ENCODE data around the gene FCN1.
A peak's percentile ranks its signal among the peaks of the same experiment; 100 is the strongest.

The FCN1 gene

GRCh38 chr9:134944351-134944802 lies 26.7 kb upstream of the FCN1 start:
- peak; percentile 44 for DNase-seq (ENCODE audit: low spot score)
- H2BK5ac ChIP-seq (ENCODE audit: low read length) = peak overlapping the region; percentile 96

GRCh38 chr9:134943836-134944235 lies 26.1 kb upstream of the FCN1 start:
- H3K9ac ChIP-seq (ENCODE audit: low read depth, low read length, poor library complexity) = peak overlapping the region; percentile 66
- no CpG with 5 or more reads among the region's 15 CpGs for WGBS, 2 donors (ENCODE audit: extremely low coverage in 2 of 2, insufficient read length in 2 of 2, insufficient replicate concordance in 1 of 2)
- no peaks in the 10 kb centered on the region for H3K9me3 ChIP-seq (replicated peaks in 1 of 2; ENCODE audit: control insufficient read depth in 2 of 2, insufficient read depth in 1 of 2, low read depth in 1 of 2, low read length in 2 of 2)
- H4K91ac ChIP-seq (ENCODE audit: low read depth, low read length, poor library complexity) = peak overlapping the region; percentile 98
- peak overlapping the region; percentile 98 for H3K18ac ChIP-seq (ENCODE audit: low read length)
- H3K27me3 ChIP-seq (ENCODE audit: control insufficient read depth in 3 of 3, insufficient read depth in 3 of 3, low read depth in 1 of 3, low read length in 3 of 3) = peaks cover 0 to 8% (median 0%) of the 10 kb centered on the region in 3 experiments
- peak overlapping the region; percentile 99 for H2BK12ac ChIP-seq (ENCODE audit: low read length)
- no peak overlapping the region for H4K8ac ChIP-seq (ENCODE audit: low read depth, low read length)
- no peak overlapping the region for H3K4me2 ChIP-seq (ENCODE audit: insufficient read depth, low read length, poor library complexity, severe bottlenecking)
- H2AK5ac ChIP-seq (ENCODE audit: low read depth, low read length) = peak overlapping the region; percentile 100
- H3K36me3 ChIP-seq (replicated peaks in 1 of 2; ENCODE audit: control insufficient read depth in 2 of 2, insufficient read depth in 2 of 2, low read length in 2 of 2) = no peaks in the 10 kb centered on the region
- no peak for DNase-seq (ENCODE audit: low spot score)
- peaks cover 0 to 24% of the 10 kb centered on the region in 2 donors for H3K4me1 ChIP-seq (ENCODE audit: control insufficient read depth in 2 of 2, insufficient read depth in 1 of 2, low read depth in 1 of 2, low read length in 2 of 2)
- peak overlapping the region; percentile 95 for H3K4ac ChIP-seq (ENCODE audit: low read length)
- peak overlapping the region; percentile 31 for H3K27ac ChIP-seq (replicated peaks; ENCODE audit: low read length)
- no peak overlapping the region for H2AFZ ChIP-seq (ENCODE audit: low read length)
- H3K79me1 ChIP-seq (ENCODE audit: low read depth, low read length) = no peaks in the 10 kb centered on the region
- peak overlapping the region; percentile 77 for H3K14ac ChIP-seq (ENCODE audit: low read length)
- H2BK120ac ChIP-seq (ENCODE audit: low read depth, low read length) = peak overlapping the region; percentile 83
- H2BK15ac ChIP-seq (ENCODE audit: low read length) = peak overlapping the region; percentile 100
- H2BK5ac ChIP-seq (ENCODE audit: low read length) = peak overlapping the region; percentile 96
- no peak overlapping the region for H3K4me3 ChIP-seq (ENCODE audit: low read length in 2 of 2)
- no peak overlapping the region for H3K23ac ChIP-seq (ENCODE audit: low read depth, low read length, poor library complexity)

More at GRCh38 chr9:134944351-134944802, 26.7 kb upstream of the FCN1 start:
- no peak overlapping the region for H3K4me2 ChIP-seq (ENCODE audit: insufficient read depth, low read length, poor library complexity, severe bottlenecking)
- H4K91ac ChIP-seq (ENCODE audit: low read depth, low read length, poor library complexity) = no peak overlapping the region
- H3K4ac ChIP-seq (ENCODE audit: low read length) = peak overlapping the region; percentile 95
- peaks cover 0 to 24% of the 10 kb centered on the region in 2 donors for H3K4me1 ChIP-seq (ENCODE audit: control insufficient read depth in 2 of 2, insufficient read depth in 1 of 2, low read depth in 1 of 2, low read length in 2 of 2)
- no peak overlapping the region for H3K23ac ChIP-seq (ENCODE audit: low read depth, low read length, poor library complexity)
- H3K9me3 ChIP-seq (replicated peaks in 1 of 2; ENCODE audit: control insufficient read depth in 2 of 2, insufficient read depth in 1 of 2, low read depth in 1 of 2, low read length in 2 of 2) = no peaks in the 10 kb centered on the region
- H2AK5ac ChIP-seq (ENCODE audit: low read depth, low read length) = peak overlapping the region; percentile 100
- H2BK12ac ChIP-seq (ENCODE audit: low read length) = no peak overlapping the region
- H4K8ac ChIP-seq (ENCODE audit: low read depth, low read length) = no peak overlapping the region
- peak overlapping the region; percentile 98 for H3K18ac ChIP-seq (ENCODE audit: low read length)
- no CpG with 5 or more reads among the region's 14 CpGs for WGBS, 2 donors (ENCODE audit: extremely low coverage in 2 of 2, insufficient read length in 2 of 2, insufficient replicate concordance in 1 of 2)
- peak overlapping the region; percentile 100 for H2BK15ac ChIP-seq (ENCODE audit: low read length)
- H3K36me3 ChIP-seq (replicated peaks in 1 of 2; ENCODE audit: control insufficient read depth in 2 of 2, insufficient read depth in 2 of 2, low read length in 2 of 2) = no peaks in the 10 kb centered on the region
- peak overlapping the region; percentile 49 for H2AFZ ChIP-seq (ENCODE audit: low read length)
- H3K14ac ChIP-seq (ENCODE audit: low read length) = peak overlapping the region; percentile 47
- H3K27ac ChIP-seq (replicated peaks; ENCODE audit: low read length) = peak overlapping the region; percentile 61
- H2BK120ac ChIP-seq (ENCODE audit: low read depth, low read length) = peak overlapping the region; percentile 84
- no peak overlapping the region for H3K9ac ChIP-seq (ENCODE audit: low read depth, low read length, poor library complexity)
- H3K79me1 ChIP-seq (ENCODE audit: low read depth, low read length) = no peaks in the 10 kb centered on the region
- peaks cover 0 to 4% (median 0%) of the 10 kb centered on the region in 3 experiments for H3K27me3 ChIP-seq (ENCODE audit: control insufficient read depth in 3 of 3, insufficient read depth in 3 of 3, low read depth in 1 of 3, low read length in 3 of 3)
- H3K4me3 ChIP-seq (ENCODE audit: low read length in 2 of 2) = no peak overlapping the region

DNA sequence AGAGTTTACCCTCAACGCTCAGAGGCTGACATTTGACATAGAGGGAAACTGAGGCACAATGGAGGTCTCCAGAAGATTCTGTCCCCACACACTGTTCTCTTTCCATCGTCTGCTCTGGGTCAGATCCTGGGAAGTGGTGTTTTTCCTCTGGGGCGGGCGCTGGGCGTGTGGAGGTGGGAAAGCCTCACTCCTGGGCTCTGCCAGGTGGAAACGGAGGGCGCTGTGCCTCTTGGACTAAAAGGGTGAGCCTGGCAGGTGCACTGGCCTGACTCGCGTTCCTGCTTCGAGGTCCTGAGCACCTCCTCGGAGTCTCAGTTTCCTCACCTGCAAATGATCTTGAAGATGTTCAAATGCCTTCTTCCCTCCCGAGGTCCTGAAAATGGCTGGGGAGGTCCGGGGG lies 25.7 kb upstream of the FCN1 start:
- Histone ChIP-seq H2AK5ac (ENCODE audit: low read depth, low read length) (peak overlapping the region; percentile 100), H3K4me1 (ENCODE audit: control insufficient read depth in 2 of 2, insufficient read depth in 1 of 2, low read depth in 1 of 2, low read length in 2 of 2) (peaks cover 0 to 24% of the 10 kb centered on the region in 2 donors), H3K4me2 (ENCODE audit: insufficient read depth, low read length, poor library complexity, severe bottlenecking) (no peak overlapping the region), H3K18ac (ENCODE audit: low read length) (peak overlapping the region; percentile 98), H2BK5ac (ENCODE audit: low read length) (no peak overlapping the region), H3K9me3 (replicated peaks in 1 of 2; ENCODE audit: control insufficient read depth in 2 of 2, insufficient read depth in 1 of 2, low read depth in 1 of 2, low read length in 2 of 2) (no peaks in the 10 kb centered on the region), H2BK15ac (ENCODE audit: low read length) (peak overlapping the region; percentile 100), H4K91ac (ENCODE audit: low read depth, low read length, poor library complexity) (peak overlapping the region; percentile 98), H3K14ac (ENCODE audit: low read length) (peak overlapping the region; percentile 77), H3K79me1 (ENCODE audit: low read depth, low read length) (no peaks in the 10 kb centered on the region), H4K8ac (ENCODE audit: low read depth, low read length) (no peak overlapping the region), H3K23ac (ENCODE audit: low read depth, low read length, poor library complexity) (no peak overlapping the region), H3K27me3 (ENCODE audit: control insufficient read depth in 3 of 3, insufficient read depth in 3 of 3, low read depth in 1 of 3, low read length in 3 of 3) (peaks cover 0 to 12% (median 0%) of the 10 kb centered on the region in 3 experiments), H2AFZ (ENCODE audit: low read length) (no peak overlapping the region), H3K4ac (ENCODE audit: low read length) (no peak overlapping the region), H2BK120ac (ENCODE audit: low read depth, low read length) (peak overlapping the region; percentile 83), H3K9ac (ENCODE audit: low read depth, low read length, poor library complexity) (no peak overlapping the region), H3K36me3 (replicated peaks in 1 of 2; ENCODE audit: control insufficient read depth in 2 of 2, insufficient read depth in 2 of 2, low read length in 2 of 2) (no peaks in the 10 kb centered on the region), H3K27ac (replicated peaks; ENCODE audit: low read length) (no peak overlapping the region), H3K4me3 (ENCODE audit: low read length in 2 of 2) (no peak overlapping the region), H2BK12ac (ENCODE audit: low read length) (peak overlapping the region; percentile 99)
- no CpG with 5 or more reads among the region's 13 CpGs for WGBS, 2 donors (ENCODE audit: extremely low coverage in 2 of 2, insufficient read length in 2 of 2, insufficient replicate concordance in 1 of 2)
- no peak for DNase-seq (ENCODE audit: low spot score)

DNA sequence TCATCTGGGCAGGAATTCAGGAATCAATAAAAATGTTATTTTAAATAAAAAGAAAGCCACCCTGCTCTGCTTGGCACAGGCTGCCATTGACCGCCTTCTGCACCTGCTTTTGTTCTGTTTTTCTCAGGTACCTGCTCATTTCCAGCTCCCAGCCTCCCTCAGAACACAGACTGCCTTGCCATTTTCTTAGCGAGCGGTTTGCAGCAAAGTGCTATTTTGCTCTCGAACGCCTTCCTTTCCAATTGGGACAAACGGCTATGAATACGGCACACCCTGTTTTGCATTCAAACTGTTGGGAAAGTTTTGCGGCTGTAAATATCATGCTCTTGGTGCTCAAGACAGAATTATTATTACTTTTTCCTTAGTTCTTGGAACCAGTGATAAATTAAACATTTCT lies 25.1 kb upstream of the FCN1 start:
- H3K9ac ChIP-seq (ENCODE audit: low read depth, low read length, poor library complexity) = no peak overlapping the region
- no peak overlapping the region for H4K8ac ChIP-seq (ENCODE audit: low read depth, low read length)
- H2AFZ ChIP-seq (ENCODE audit: low read length) = no peak overlapping the region
- H2BK5ac ChIP-seq (ENCODE audit: low read length) = no peak overlapping the region
- no peak overlapping the region for H3K4ac ChIP-seq (ENCODE audit: low read length)
- H3K27me3 ChIP-seq (ENCODE audit: control insufficient read depth in 3 of 3, insufficient read depth in 3 of 3, low read depth in 1 of 3, low read length in 3 of 3) = peaks cover 0 to 18% (median 0%) of the 10 kb centered on the region in 3 experiments
- WGBS, 2 donors (ENCODE audit: extremely low coverage in 2 of 2, insufficient read length in 2 of 2, insufficient replicate concordance in 1 of 2) = no CpG with 5 or more reads among the region's 8 CpGs
- H2BK15ac ChIP-seq (ENCODE audit: low read length) = no peak overlapping the region
- no peak for DNase-seq (ENCODE audit: low spot score)
- H3K79me1 ChIP-seq (ENCODE audit: low read depth, low read length) = no peaks in the 10 kb centered on the region
- no peak overlapping the region for H3K4me3 ChIP-seq (ENCODE audit: low read length in 2 of 2)
- peak overlapping the region; percentile 34 for H3K18ac ChIP-seq (ENCODE audit: low read length)
- H3K4me2 ChIP-seq (ENCODE audit: insufficient read depth, low read length, poor library complexity, severe bottlenecking) = no peak overlapping the region
- no peak overlapping the region for H2BK120ac ChIP-seq (ENCODE audit: low read depth, low read length)
- no peaks in the 10 kb centered on the region for H3K36me3 ChIP-seq (replicated peaks in 1 of 2; ENCODE audit: control insufficient read depth in 2 of 2, insufficient read depth in 2 of 2, low read length in 2 of 2)
- H2BK12ac ChIP-seq (ENCODE audit: low read length) = no peak overlapping the region
- no peak overlapping the region for H3K27ac ChIP-seq (replicated peaks; ENCODE audit: low read length)
- H2AK5ac ChIP-seq (ENCODE audit: low read depth, low read length) = peak overlapping the region; percentile 20
- no peak overlapping the region for H4K91ac ChIP-seq (ENCODE audit: low read depth, low read length, poor library complexity)
- H3K23ac ChIP-seq (ENCODE audit: low read depth, low read length, poor library complexity) = no peak overlapping the region
- H3K14ac ChIP-seq (ENCODE audit: low read length) = no peak overlapping the region
- H3K9me3 ChIP-seq (replicated peaks in 1 of 2; ENCODE audit: control insufficient read depth in 2 of 2, insufficient read depth in 1 of 2, low read depth in 1 of 2, low read length in 2 of 2) = no peaks in the 10 kb centered on the region
- peaks cover 0 to 28% of the 10 kb centered on the region in 2 donors for H3K4me1 ChIP-seq (ENCODE audit: control insufficient read depth in 2 of 2, insufficient read depth in 1 of 2, low read depth in 1 of 2, low read length in 2 of 2)

All from neuronal stem cell (in vitro differentiated cells).